RKO (cell line): Measurements from ENCODE around the gene WWC1.
A peak's percentile ranks its signal among the peaks of the same experiment; 100 is the strongest.

Experiments used
- DNase-seq: peaks from one replicate; pipeline ENCODE4 v3.0.0-alpha.2; 2016; ENCODE audit warnings: low spot score

The WWC1 gene

GRCh38 chr5:168446983-168447619, 155.7 kb downstream of the WWC1 start:
- no peak for DNase-seq

- no peak for DNase-seq
Measured at GRCh38 chr5:168447808-168448207, 156.4 kb downstream of the WWC1 start.

DNA sequence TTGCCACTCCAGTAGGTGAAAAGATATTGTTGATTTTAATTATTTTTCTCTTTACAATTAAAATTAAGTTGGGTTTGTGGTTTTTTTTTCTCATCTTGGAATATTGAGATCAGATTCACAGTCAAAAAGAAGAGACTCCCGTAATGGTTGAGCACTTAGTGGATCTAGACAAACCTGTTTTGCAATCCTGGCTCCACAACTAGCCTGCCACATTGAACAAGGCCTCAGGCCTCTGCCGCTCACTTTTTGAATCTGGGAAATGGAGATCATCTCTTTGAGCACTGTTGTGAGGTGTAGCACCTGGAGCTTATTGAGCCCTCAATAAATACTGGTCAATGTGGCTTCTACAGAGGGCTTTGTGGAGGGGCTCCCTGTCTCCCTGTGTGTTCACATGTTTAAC, 157.7 kb downstream of the WWC1 start:
- no peak for DNase-seq

DNA sequence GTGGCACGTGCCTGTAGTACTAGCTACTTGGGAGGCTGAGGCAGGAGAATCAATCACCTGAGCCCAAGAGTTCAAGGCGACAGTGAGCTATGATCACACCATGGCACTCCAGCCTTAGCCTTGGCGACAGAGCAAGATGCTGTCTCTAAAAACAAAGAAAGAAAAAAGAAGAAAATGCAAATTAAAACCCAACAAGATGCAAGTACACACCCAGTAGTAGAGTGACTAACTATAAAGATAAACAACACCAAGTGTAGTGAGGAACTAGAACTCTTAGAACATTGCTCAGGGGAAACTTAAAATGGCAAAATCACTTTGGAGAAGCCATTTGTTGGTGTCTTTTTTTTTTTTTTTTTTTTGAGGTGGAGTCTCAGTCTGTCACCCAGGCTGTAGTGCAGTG, 160.1 kb downstream of the WWC1 start:
- DNase-seq: no peak

- no peak for DNase-seq
Measured at GRCh38 chr5:168455201-168455600, 163.8 kb downstream of the WWC1 start.

GRCh38 chr5:168457542-168457941, 166.1 kb downstream of the WWC1 start:
- DNase-seq: no peak

DNA sequence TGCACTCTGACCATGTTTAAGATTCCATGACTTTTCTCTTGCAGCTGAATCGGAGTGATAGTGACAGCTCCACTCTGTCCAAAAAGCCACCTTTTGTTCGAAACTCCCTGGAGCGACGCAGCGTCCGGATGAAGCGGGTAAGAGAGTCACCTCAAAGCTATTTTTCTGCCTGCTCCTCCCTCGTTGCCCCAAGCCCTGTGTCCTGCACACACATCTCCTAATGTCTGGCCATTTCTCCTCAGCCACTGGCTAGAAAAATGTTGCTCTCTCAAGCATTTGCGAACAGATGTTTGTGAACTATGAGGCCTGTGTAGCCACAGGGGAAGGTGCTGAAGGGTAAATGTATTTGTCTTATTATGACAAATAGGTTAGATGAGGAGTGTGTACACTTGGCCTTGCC, 169.2 kb downstream of the WWC1 start:
- no peak for DNase-seq

GRCh38 chr5:168463081-168463480, 171.6 kb downstream of the WWC1 start:
- DNase-seq: no peak

- DNase-seq: no peak
Measured at GRCh38 chr5:168464214-168464613, 172.8 kb downstream of the WWC1 start.

DNA sequence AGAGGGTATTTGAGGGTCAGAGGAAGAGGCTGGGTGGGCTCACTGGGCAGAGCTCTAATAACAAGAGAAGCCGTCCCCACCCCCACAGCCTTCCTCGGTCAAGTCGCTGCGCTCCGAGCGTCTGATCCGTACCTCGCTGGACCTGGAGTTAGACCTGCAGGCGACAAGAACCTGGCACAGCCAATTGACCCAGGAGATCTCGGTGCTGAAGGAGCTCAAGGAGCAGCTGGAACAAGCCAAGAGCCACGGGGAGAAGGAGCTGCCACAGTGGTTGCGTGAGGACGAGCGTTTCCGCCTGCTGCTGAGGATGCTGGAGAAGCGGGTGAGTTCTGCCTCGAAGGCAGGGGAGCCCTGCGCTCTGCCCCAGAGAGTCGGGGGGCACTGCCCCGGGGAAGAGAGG, 173.2 kb downstream of the WWC1 start:
- no peak for DNase-seq

GRCh38 chr5:168467755-168468330, 176.4 kb downstream of the WWC1 start:
- no peak for DNase-seq

DNA sequence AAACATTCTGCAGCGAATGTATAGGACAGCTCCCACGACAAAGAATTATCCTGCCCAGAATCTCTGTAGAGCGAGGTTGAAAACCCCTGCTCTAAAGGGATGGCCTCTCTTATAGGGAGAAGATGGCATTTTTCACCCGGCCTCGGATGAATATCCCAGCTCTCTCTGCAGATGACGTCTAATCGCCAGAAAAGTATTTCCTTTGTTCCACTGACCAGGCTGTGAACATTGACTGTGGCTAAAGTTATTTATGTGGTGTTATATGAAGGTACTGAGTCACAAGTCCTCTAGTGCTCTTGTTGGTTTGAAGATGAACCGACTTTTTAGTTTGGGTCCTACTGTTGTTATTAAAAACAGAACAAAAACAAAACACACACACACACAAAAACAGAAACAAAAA, 177.4 kb downstream of the WWC1 start:
- peak; percentile 7 for DNase-seq

- no peak for DNase-seq
Measured at GRCh38 chr5:168469816-168470215, 178.4 kb downstream of the WWC1 start.

DNA sequence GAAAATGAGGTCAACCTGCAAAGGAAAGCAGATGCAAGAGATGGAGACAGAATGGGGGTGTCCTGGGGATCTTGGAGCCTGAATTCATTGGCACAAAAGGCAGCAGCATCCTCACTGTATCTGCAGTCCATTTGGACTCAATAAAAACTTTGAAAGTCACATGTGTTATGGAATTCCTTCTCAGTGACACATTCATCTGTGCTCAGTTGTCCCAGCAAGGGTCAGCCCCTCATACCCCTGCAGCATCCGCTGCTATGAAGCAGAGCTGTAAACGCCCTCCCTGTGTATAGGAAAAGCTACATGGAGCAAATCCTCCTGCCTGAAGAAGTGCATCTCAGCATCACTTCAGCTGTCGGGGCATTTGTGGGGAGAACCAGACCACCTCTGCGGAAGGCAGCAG, 180.3 kb downstream of the WWC1 start:
- no peak for DNase-seq

- DNase-seq: peak; percentile 13
Measured at GRCh38 chr5:168472329-168472728, 180.9 kb downstream of the WWC1 start.

DNA sequence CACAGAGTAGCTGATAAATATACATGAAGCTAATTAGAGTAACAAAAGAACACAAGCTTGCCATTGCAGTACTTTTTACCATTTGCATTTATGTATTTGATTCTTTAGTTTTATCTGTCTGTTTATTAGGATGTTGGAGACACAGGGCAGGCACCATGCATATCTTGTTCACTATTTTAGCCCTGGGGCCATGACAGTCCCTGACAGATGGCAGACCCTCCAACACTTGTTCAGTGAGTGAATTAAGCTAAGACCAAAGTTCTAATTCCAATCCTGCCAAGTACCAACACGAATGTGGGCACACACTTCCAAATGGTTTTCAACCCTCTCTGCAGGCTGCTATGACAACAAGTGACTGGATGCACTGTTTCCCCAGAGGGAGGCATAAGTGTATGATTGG, 182.9 kb downstream of the WWC1 start:
- DNase-seq: no peak

- no peak for DNase-seq
Measured at GRCh38 chr5:168477060-168477459, 185.6 kb downstream of the WWC1 start.

DNA sequence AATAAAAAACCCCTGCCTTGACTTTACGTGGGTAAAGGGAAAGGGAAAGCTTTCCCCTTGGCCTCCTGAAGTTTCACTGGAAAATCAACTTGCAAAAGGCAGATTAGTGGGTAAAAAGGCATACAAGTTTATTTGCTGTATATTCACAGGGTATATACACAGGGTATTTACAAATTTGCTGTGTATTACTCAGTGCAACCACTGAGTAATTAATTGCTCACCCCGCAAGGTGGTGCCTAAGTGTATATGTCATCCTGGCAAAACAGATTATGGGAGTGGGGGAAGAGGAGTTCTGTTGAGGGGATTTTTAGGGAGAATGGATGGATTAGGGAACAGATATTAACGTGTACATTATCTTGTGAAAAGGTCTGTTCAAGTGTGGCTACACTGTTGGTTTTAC, 187.7 kb downstream of the WWC1 start:
- DNase-seq: peak; percentile 41

DNA sequence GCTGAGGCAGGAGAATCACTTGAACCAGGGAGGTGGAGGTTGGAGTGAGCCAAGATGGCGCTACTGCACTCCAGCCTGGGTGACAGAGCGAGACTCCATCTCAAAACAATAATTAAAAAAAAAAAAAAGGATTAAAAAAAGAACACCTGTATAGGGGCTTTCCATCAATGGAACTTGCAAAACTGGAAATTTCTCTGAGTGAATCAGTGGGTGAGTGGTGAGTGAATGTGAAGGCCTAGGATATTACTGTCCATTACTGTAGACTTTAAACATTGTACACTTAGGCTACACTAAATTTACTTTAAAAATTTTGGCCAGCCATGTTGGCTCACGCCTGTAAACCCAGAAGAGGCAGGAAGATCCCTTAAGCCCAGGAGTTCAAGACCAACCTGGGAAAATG, 189.2 kb downstream of the WWC1 start:
- no peak for DNase-seq

DNA sequence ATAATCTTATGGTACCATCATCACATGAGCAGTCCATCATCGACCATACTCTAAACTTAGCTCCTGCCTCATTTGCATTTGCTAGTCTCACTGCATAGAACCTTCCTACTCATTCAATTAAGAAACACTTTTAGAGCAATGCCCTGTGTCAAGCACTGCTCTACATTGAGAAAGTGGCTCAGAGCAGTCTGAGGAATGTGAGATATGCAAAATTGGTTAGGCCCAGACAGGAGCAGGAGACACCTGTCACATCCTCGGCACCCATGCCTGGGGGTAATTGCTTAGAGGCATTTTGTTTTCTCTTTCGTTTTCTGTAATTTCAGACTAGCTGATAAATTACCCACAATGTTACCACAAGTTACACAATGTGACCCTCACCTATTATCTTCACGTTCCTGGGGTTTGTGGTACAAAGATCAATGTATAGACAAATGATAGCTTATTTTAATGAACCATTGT, 189.9 kb downstream of the WWC1 start:
- no peak for DNase-seq

GRCh38 chr5:168482361-168482760, 190.9 kb downstream of the WWC1 start:
- DNase-seq: no peak

- peak; percentile 95 for DNase-seq
Measured at GRCh38 chr5:168486136-168486879, 194.9 kb downstream of the WWC1 start, which contains the start of gene RARS1. TSS of gene RARS1 (plus strand) at chr5:168486471. CDS start at chr5:168486499, 28 bp downstream.

DNA sequence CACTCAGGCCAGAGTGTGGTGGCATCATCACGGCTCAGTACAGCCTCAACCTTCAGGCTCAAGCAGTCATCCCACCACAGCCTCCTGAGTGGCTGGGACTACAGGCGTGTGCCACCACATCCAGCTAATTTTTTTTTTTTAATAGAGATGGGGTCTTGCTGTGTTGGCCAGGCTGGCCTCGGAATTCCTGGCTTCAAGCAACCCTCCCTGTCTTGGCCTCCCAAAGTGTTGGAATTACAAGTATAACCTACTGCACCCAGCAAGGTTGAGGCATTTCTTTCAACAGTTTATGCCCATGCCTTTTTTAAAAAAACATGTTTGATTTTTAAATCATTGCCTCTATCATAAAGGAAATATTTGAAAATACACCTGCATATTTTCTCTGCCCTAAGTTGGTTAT, 197.6 kb downstream of the WWC1 start:
- DNase-seq: no peak
